Endodermal cell (in vitro differentiated cells): ENCODE data around the gene SETD1B. TPM values are rescaled to one million over a fixed set of nuclear protein-coding genes. Genes with fewer than 3 reads are reported as not detected.

Experiments
- DNase-seq: peaks from one replicate; pipeline ENCODE4 v3.0.0-alpha.2; 2017
- H3K27ac ChIP-seq: 2 replicates; pipeline ENCODE4 v1.5.1; 2013; ENCODE audit warnings: mild to moderate bottlenecking, low read depth, low read length, moderate library complexity
- H3K27me3 ChIP-seq: 2 replicates; pipeline ENCODE4 v1.6.1; 2013; ENCODE audit warnings: mild to moderate bottlenecking, low read length, moderate library complexity; ENCODE audit not compliant: insufficient read depth, control insufficient read depth, poor library complexity, severe bottlenecking
- H3K36me3 ChIP-seq: 2 replicates; pipeline ENCODE4 v1.7.0; 2013; ENCODE audit warnings: mild to moderate bottlenecking, low read length, moderate library complexity; ENCODE audit not compliant: control insufficient read depth, insufficient read depth
- H3K4me1 ChIP-seq: one replicate; pipeline ENCODE4 v1.7.0; 2013; ENCODE audit warnings: low read length; ENCODE audit not compliant: control insufficient read depth, insufficient read depth
- H3K4me3 ChIP-seq: 2 replicates; pipeline ENCODE4 v1.5.1; 2013; ENCODE audit warnings: mild to moderate bottlenecking, low read length, moderate library complexity
- H3K9ac ChIP-seq: 2 replicates; pipeline ENCODE4 v1.6.1; 2013; ENCODE audit warnings: mild to moderate bottlenecking, low read length, moderate library complexity; ENCODE audit not compliant: poor library complexity, severe bottlenecking; ENCODE audit errors: extremely low read depth
- H3K9me3 ChIP-seq: 2 replicates; pipeline ENCODE4 v1.6.1; 2013; ENCODE audit warnings: mild to moderate bottlenecking, low read length, moderate library complexity; ENCODE audit not compliant: control insufficient read depth
- H3K27ac Mint-ChIP-seq: 2 replicates; pipeline ENCODE4 v1.8.0; 2020; ENCODE audit warnings: mixed read lengths
- H3K27me3 Mint-ChIP-seq: 2 replicates; pipeline ENCODE4 v1.8.0; 2021; ENCODE audit warnings: mild to moderate bottlenecking, mixed read lengths; ENCODE audit not compliant: insufficient read depth
- H3K36me3 Mint-ChIP-seq: 2 replicates; pipeline ENCODE4 v1.8.0; 2020; ENCODE audit warnings: low read depth, mixed read lengths
- H3K4me1 Mint-ChIP-seq: 2 replicates; pipeline ENCODE4 v1.8.0; 2020; ENCODE audit warnings: mixed read lengths
- H3K4me3 Mint-ChIP-seq: 2 replicates; pipeline ENCODE4 v1.8.0; 2020; ENCODE audit warnings: mild to moderate bottlenecking, moderate library complexity, mixed read lengths
- H3K9me3 Mint-ChIP-seq: 2 replicates; pipeline ENCODE4 v1.8.0; 2020; ENCODE audit warnings: mild to moderate bottlenecking, mixed read lengths
- CTCF ChIP-seq: fragments of 200-600 bp; sonication (generic); conservative IDR thresholded peaks from 2 replicates; pipeline ENCODE4 v1.5.0; 2021; ENCODE audit warnings: antibody characterized with exemption, mild to moderate bottlenecking
- WGBS, 2 experiments: methylation state at CpG; one replicate each; pipeline versions ENCODE4 v1.1.5 to v1.1.7; 2013; ENCODE audit warnings: missing lambda C conversion rate in 2 of 2, mixed read lengths in 1 of 2; ENCODE audit not compliant: insufficient coverage in 1 of 2, insufficient read length in 1 of 2; 5-methylcytosine and 5-hydroxymethylcytosine counted together
- total RNA-seq, 2 donors: library from RNA; stranded (reverse); fragmentation: NEBNext Ultra II Directional in 1 of 2; extraction: Animal tissue kit (Norgen Biotek cat#: 25700) in 1 of 2; gene quantifications; 2 replicates in 1 of 2; 3 replicates in 1 of 2; pipeline ENCODE4 v1.2.1, GENCODE V29; 2021

The SETD1B gene
- total RNA-seq, 2 donors from 2014 or later, result 30.7 to 32.6 TPM

- H3K4me3 ChIP-seq, result peak overlapping the region; percentile 87
- no peaks in the 10 kb centered on the region for H3K9me3 ChIP-seq
- peaks cover 14% of the 10 kb centered on the region for H3K4me1 Mint-ChIP-seq
- no peaks in the 10 kb centered on the region for H3K4me1 ChIP-seq
- H3K27me3 Mint-ChIP-seq, result no peaks in the 10 kb centered on the region
- no peak overlapping the region for H3K27ac ChIP-seq
- H3K4me3 Mint-ChIP-seq, result peak overlapping the region; percentile 91
- peak overlapping the region; percentile 75 for H3K9ac ChIP-seq
- WGBS, 2 experiments, result 8% methylated on average over 4 to 41 of the region's 45 CpGs
- no peaks in the 10 kb centered on the region for H3K27me3 ChIP-seq
- H3K27ac Mint-ChIP-seq, result peak overlapping the region; percentile 52
- no peak for TF ChIP-seq CTCF
- peaks cover 20% of the 10 kb centered on the region for H3K36me3 ChIP-seq
- no peaks in the 10 kb centered on the region for H3K9me3 Mint-ChIP-seq
- H3K36me3 Mint-ChIP-seq, result peaks cover 27% of the 10 kb centered on the region
- DNase-seq, result peak; percentile 77
These were observed 1.6 kb downstream of the SETD1B start for GRCh38 chr12:121805171-121806008.

GRCh38 chr12:121806009-121806545 is 2.3 kb downstream of the SETD1B start:
- 18 to 33% methylated on average over 10 to 16 of the region's 16 CpGs for WGBS, 2 experiments
- H3K27me3 Mint-ChIP-seq, result no peaks in the 10 kb centered on the region
- H3K9me3 Mint-ChIP-seq, result no peaks in the 10 kb centered on the region
- TF ChIP-seq CTCF, result no peak
- peaks cover 34% of the 10 kb centered on the region for H3K36me3 Mint-ChIP-seq
- Histone ChIP-seq H3K27ac (no peak overlapping the region), H3K27me3 (no peaks in the 10 kb centered on the region), H3K4me1 (no peaks in the 10 kb centered on the region), H3K9ac (peak overlapping the region; percentile 39), H3K4me3 (peak overlapping the region; percentile 87), H3K9me3 (no peaks in the 10 kb centered on the region), H3K36me3 (peaks cover 27% of the 10 kb centered on the region)
- peaks cover 16% of the 10 kb centered on the region for H3K4me1 Mint-ChIP-seq
- peak overlapping the region; percentile 91 for H3K4me3 Mint-ChIP-seq
- DNase-seq, result no peak
- peak overlapping the region; percentile 68 for H3K27ac Mint-ChIP-seq

GRCh38 chr12:121806546-121807423 is 3.0 kb downstream of the SETD1B start:
- H3K9me3 Mint-ChIP-seq, result no peaks in the 10 kb centered on the region
- Histone ChIP-seq H3K4me3 (peak overlapping the region; percentile 87), H3K9me3 (no peaks in the 10 kb centered on the region), H3K4me1 (peaks cover 4% of the 10 kb centered on the region), H3K27ac (no peak overlapping the region), H3K27me3 (no peaks in the 10 kb centered on the region), H3K9ac (peak overlapping the region; percentile 39), H3K36me3 (peaks cover 28% of the 10 kb centered on the region)
- H3K4me3 Mint-ChIP-seq, result peak overlapping the region; percentile 91
- peaks cover 21% of the 10 kb centered on the region for H3K4me1 Mint-ChIP-seq
- TF ChIP-seq CTCF, result no peak
- WGBS, 2 experiments, result 59 to 61% methylated on average over 14 to 21 of the region's 21 CpGs
- no peaks in the 10 kb centered on the region for H3K27me3 Mint-ChIP-seq
- DNase-seq, result peak; percentile 78
- peak overlapping the region; percentile 68 for H3K27ac Mint-ChIP-seq
- peaks cover 28% of the 10 kb centered on the region for H3K36me3 Mint-ChIP-seq
